GM12878 (cell line): ENCODE results near the gene TEX44. TPM values are rescaled to one million over a fixed set of nuclear protein-coding genes. Genes with fewer than 3 reads are reported as not detected.

ENCODE experiments used
- ATAC-seq: fragments of 200-7000 bp; cut with Tn5 transposase; 3 replicates; pipeline ENCODE4 v1.9.1; 2020; ENCODE audit warnings: mild to moderate bottlenecking, moderate library complexity
- BruUV-seq: library from RNA; stranded (reverse); fragments of 400-500 nt; replicated peaks from 2 replicates; lab custom pipeline; 2021; lab: Mats Ljungman, UMichigan
- CTCF ChIA-PET: fragments of 300-600 bp; sonication (Branson Sonifier 250); formaldehyde crosslinking; extraction: SDS; loops from one replicate; lab custom pipeline; 2021; ENCODE audit warnings: inconsistent platforms; lab: Yijun Ruan, JAX
- POLR2A ChIA-PET: fragments of 350-600 bp; formaldehyde crosslinking; extraction: SDS; loops from one replicate; lab custom pipeline; 2021; ENCODE audit warnings: inconsistent platforms; lab: Charles Lee
- RAD21 ChIA-PET: fragments of 300-600 bp; sonication (Branson Sonifier 250); formaldehyde crosslinking; loops from one replicate; lab custom pipeline; 2023; ENCODE audit warnings: antibody characterized with exemption; ENCODE audit not compliant: unreplicated experiment; lab: Charles Lee
- SMC1A ChIA-PET: fragments of 300-600 bp; sonication (Branson Sonifier 250); formaldehyde crosslinking; loops from one replicate; lab custom pipeline; 2023; ENCODE audit not compliant: unreplicated experiment, uncharacterized antibody; lab: Charles Lee
- DNase-seq: peaks from one replicate; pipeline ENCODE4 v3.0.0-alpha.2; 2011; ENCODE audit warnings: low read depth, low spot score
- FAIRE-seq: peaks from 3 replicates; lab custom pipeline; 2011; peaks lifted over from hg19 to GRCh38; lab: Jason Lieb, UNC
- H2AFZ ChIP-seq: 2 replicates; pipeline ENCODE4 v1.6.0; 2011; ENCODE audit warnings: low read depth, low read length, control low read depth; ENCODE audit not compliant: control insufficient read depth
- H3K27ac ChIP-seq: 2 replicates; pipeline ENCODE4 v1.5.1; 2011; ENCODE audit warnings: control low read depth; ENCODE audit not compliant: control insufficient read depth, insufficient read depth
- H3K27me3 ChIP-seq, 2 experiments: replicated peaks in 1 of 2; 2 replicates each; pipeline versions ENCODE4 v1.6.0 to v1.6.1; 2011; ENCODE audit warnings: low read length in 1 of 2; ENCODE audit not compliant: control insufficient read depth in 2 of 2, insufficient read depth in 2 of 2
- H3K36me3 ChIP-seq, 2 experiments: 2 replicates each; pipeline ENCODE4 v1.5.1; 2011; ENCODE audit warnings: low read length in 1 of 2; ENCODE audit not compliant: control insufficient read depth in 2 of 2, insufficient read depth in 2 of 2
- H3K4me1 ChIP-seq: 2 replicates; pipeline ENCODE4 v1.6.1; 2011; ENCODE audit warnings: mild to moderate bottlenecking, low read length, moderate library complexity, mixed read lengths; ENCODE audit not compliant: control insufficient read depth, insufficient read depth
- H3K4me2 ChIP-seq: 2 replicates; pipeline ENCODE4 v1.6.0; 2011; ENCODE audit warnings: control low read depth; ENCODE audit not compliant: control insufficient read depth, insufficient read depth
- H3K4me3 ChIP-seq: fragments of 200-600 bp; sonication (generic); 2 replicates; pipeline ENCODE4 v1.5.1; 2016
- H3K79me2 ChIP-seq: 2 replicates; pipeline ENCODE4 v1.6.0; 2011; ENCODE audit warnings: low read length; ENCODE audit not compliant: control insufficient read depth, insufficient read depth
- H3K9ac ChIP-seq: 2 replicates; pipeline ENCODE4 v1.8.0; 2011; ENCODE audit warnings: low read length, control low read depth, mixed read lengths; ENCODE audit not compliant: control insufficient read depth, insufficient read depth
- H3K9me3 ChIP-seq: replicated peaks from 3 replicates; pipeline ENCODE4 v1.5.1; 2011; ENCODE audit warnings: mild to moderate bottlenecking, low read length; ENCODE audit not compliant: control insufficient read depth, insufficient read depth
- H4K20me1 ChIP-seq: 2 replicates; pipeline ENCODE4 v1.6.0; 2011; ENCODE audit not compliant: control insufficient read depth, insufficient read depth
- ASH2L ChIP-seq: fragments of 300-600, 200-600 bp; sonication (generic); IDR thresholded peaks from 2 replicates; pipeline ENCODE4 v1.6.1; 2017; ENCODE audit warnings: low read depth, mild to moderate bottlenecking, borderline replicate concordance
- ATF7 ChIP-seq: fragments of 450-650 bp; IDR thresholded peaks from 2 replicates; pipeline ENCODE4 v1.6.1; 2016; ENCODE audit warnings: low read depth, mild to moderate bottlenecking
- CREB1 ChIP-seq: IDR thresholded peaks from 2 replicates; pipeline ENCODE4 v1.6.1; 2012; ENCODE audit warnings: low read depth, mild to moderate bottlenecking, inconsistent platforms
- E2F4 ChIP-seq: IDR thresholded peaks from 2 replicates; pipeline ENCODE4 v1.6.1; 2012; ENCODE audit warnings: low read depth, low read length, improper control_type of control experiment
- EED ChIP-seq: sonication (generic); IDR thresholded peaks from 2 replicates; pipeline ENCODE4 v1.6.1; 2016; ENCODE audit warnings: antibody characterized with exemption, low read depth
- IRF3 ChIP-seq: fragments of 450-650 bp; IDR thresholded peaks from 2 replicates; pipeline ENCODE4 v1.6.1; 2014; ENCODE audit warnings: mild to moderate bottlenecking
- MYB ChIP-seq: fragments of 150-350 bp; IDR thresholded peaks from 2 replicates; pipeline ENCODE4 v1.6.1; 2014; ENCODE audit warnings: mild to moderate bottlenecking, low read depth, low read length, borderline replicate concordance
- RFX5 ChIP-seq: IDR thresholded peaks from 2 replicates; pipeline ENCODE4 v1.6.1; 2011; ENCODE audit warnings: low read depth, low read length, improper control_type of control experiment
- SPI1 ChIP-seq: IDR thresholded peaks from 2 replicates; pipeline ENCODE4 v1.6.1; 2011; ENCODE audit warnings: low read depth, mild to moderate bottlenecking, low read length, moderate library complexity, borderline replicate concordance; ENCODE audit not compliant: insufficient read depth
- SREBF1 ChIP-seq: IDR thresholded peaks from 2 replicates; pipeline ENCODE4 v1.6.1; 2012; ENCODE audit warnings: mild to moderate bottlenecking, low read length
- SREBF2 ChIP-seq: IDR thresholded peaks from 2 replicates; pipeline ENCODE4 v1.6.1; 2012; ENCODE audit warnings: mild to moderate bottlenecking, low read length
- TCF7 ChIP-seq: IDR thresholded peaks from 2 replicates; pipeline ENCODE4 v1.6.1; 2014; ENCODE audit warnings: antibody characterized with exemption, borderline replicate concordance
- YBX1 ChIP-seq: fragments of 450-650 bp; IDR thresholded peaks from 2 replicates; pipeline ENCODE4 v1.6.1; 2016; ENCODE audit warnings: antibody characterized with exemption
- YY1 ChIP-seq: IDR thresholded peaks from 2 replicates; pipeline ENCODE4 v1.6.1; 2011; ENCODE audit warnings: low read depth, mild to moderate bottlenecking, low read length
- ZBED1 ChIP-seq: IDR thresholded peaks from 2 replicates; pipeline ENCODE4 v1.6.1; 2016; ENCODE audit warnings: borderline replicate concordance
- ZBTB11 ChIP-seq: fragments of 450-650 bp; formaldehyde crosslinking; IDR thresholded peaks from 2 replicates; pipeline ENCODE4 v1.5.0; 2022; ENCODE audit warnings: mild to moderate bottlenecking, missing genetic modification characterization
- ZBTB4 ChIP-seq: fragments of 450-650 bp; formaldehyde crosslinking; IDR thresholded peaks from 2 replicates; pipeline ENCODE4 v1.4.0; 2022; ENCODE audit warnings: mild to moderate bottlenecking, moderate library complexity
- ZNF384 ChIP-seq: IDR thresholded peaks from 2 replicates; pipeline ENCODE4 v1.6.1; 2012; ENCODE audit warnings: low read depth, mild to moderate bottlenecking, low read length, improper control_type of control experiment, borderline replicate concordance
- WGBS: methylation state at CpG from one replicate; pipeline ENCODE4 v1.1.6; 2016; ENCODE audit warnings: low lambda C conversion rate; ENCODE audit not compliant: insufficient replicate concordance, insufficient coverage; ENCODE audit errors: missing lambda C conversion rate; 5-methylcytosine and 5-hydroxymethylcytosine counted together
- in situ Hi-C: fragments of 300-500 bp; cut with MboI; formaldehyde crosslinking; loops from 9 replicates; pipeline ENCODE4 v1.14.3; 2018; ENCODE audit warnings: mixed read lengths
- intact Hi-C: fragments of 100-400 bp; cut with micrococcal nuclease; formaldehyde crosslinking; loops from one replicate; pipeline ENCODE4 v1.14.2; 2022; ENCODE audit not compliant: unreplicated experiment
- polyA plus RNA-seq, 11 experiments: library from polyadenylated mRNA; depleted of rRNA in 4 of 11; unstranded in 6 of 11; stranded (reverse) in 5 of 11; fragments of >200 nt; fragmentation: Nextera tagmentation in 4 of 11; fragmentation: Illumina TruSeq in 1 of 11; extraction: Ambion mirVana in 4 of 11; extraction: Trizol in 1 of 11; gene quantifications; 1 replicate in 1 of 11; 2 replicates in 10 of 11; pipeline versions ENCODE4 v1.2.1 to v1.2.3, GENCODE V29; 2011 to 2016; ENCODE audit warnings: inconsistent platforms in 2 of 11, missing spikeins in 2 of 11, low read depth in 1 of 11
- total RNA-seq, 4 experiments: library from RNA; depleted of rRNA in 3 of 4; stranded (reverse); fragments of >200 nt in 3 of 4; fragmentation: Illumina TruSeq in 1 of 4; extraction: Trizol in 1 of 4; gene quantifications; 2 replicates each; pipeline versions ENCODE4 v1.2.1 to v1.2.3, GENCODE V29; 2013 to 2021

Gene TEX44
- total and polyA plus RNA-seq, 10 of the 15 experiments (the other 5 are each of a cell fraction or from before 2014, with no cell fraction given), result not detected

- in situ Hi-C loops, result no loop called here
- DNase-seq (no peak), FAIRE-seq (no peak), ATAC-seq (0 out of 3 replicates have a peak, but pooled peaks have one; percentile 18)
- H3K4me2 ChIP-seq, result no peak overlapping the region
- no peak overlapping the region for H3K4me3 ChIP-seq
- no peak overlapping the region for H3K9ac ChIP-seq
- SMC1A ChIA-PET, result interaction anchor here (0.6 kb wide), 1 partner anchor 14 kb away, joined by 3 read pairs; no protein-coding TSS in a partner anchor
- POLR2A ChIA-PET, result no interaction called here
- no peak overlapping the region for H3K27ac ChIP-seq
- H3K9me3 ChIP-seq, result no peaks in the 10 kb centered on the region
- no peaks in the 10 kb centered on the region for H3K79me2 ChIP-seq
- H3K4me1 ChIP-seq, result no peaks in the 10 kb centered on the region
- no peaks in the 10 kb centered on the region for H4K20me1 ChIP-seq
- RAD21 ChIA-PET, result no interaction called here
- no peaks in the 10 kb centered on the region for H3K36me3 ChIP-seq
- no peaks in the 10 kb centered on the region for H3K27me3 ChIP-seq
- intact Hi-C loops, result no loop called here
- CTCF ChIA-PET, result no interaction called here
- no TSS peak for BruUV-seq
- 88% methylated on average over 2 of the region's 2 CpGs for WGBS
- H2AFZ ChIP-seq, result no peak overlapping the region
- TF ChIP-seq RFX5, result no peak
- no peak for TF ChIP-seq SREBF1
- TF ChIP-seq MYB, result no peak
- no peak for TF ChIP-seq E2F4
- TF ChIP-seq EED, result no peak
- TF ChIP-seq TCF7, result no peak
- TF ChIP-seq ZNF384, result no peak
- no peak for TF ChIP-seq ASH2L
- TF ChIP-seq ZBTB11 (CRISPR knock-in tag), result no peak
- no peak for TF ChIP-seq YY1
- TF ChIP-seq SPI1, result no peak
- no peak for TF ChIP-seq ZBTB4 (CRISPR knock-in tag)
- no peak for TF ChIP-seq SREBF2
- no peak for TF ChIP-seq YBX1
- no peak for TF ChIP-seq ZBED1
- TF ChIP-seq IRF3, result no peak
- TF ChIP-seq ATF7, result no peak
- no peak for TF ChIP-seq CREB1
Observed at GRCh38 chr2:231634412-231634811, 41.7 kb downstream of the TEX44 start.
